Tibial artery (tissue), 4 donors: ENCODE data around the gene KPNA6.
"Not testable (repeated sequence)": the region's sequence is repeated elsewhere in the genome, so short reads cannot be mapped to it uniquely, and the experiment has no call there.

Experiments used
- DNase-seq, 2 donors: peaks; one replicate each; pipeline ENCODE4 v3.0.0-alpha.2; 2019
- H3K27ac ChIP-seq, 2 donors: fragments of 200-600 bp; sonication (generic) in 1 of 2; 1 replicate in 1 of 2; 2 replicates in 1 of 2; pipeline ENCODE4 v1.5.1; 2018 to 2019; ENCODE audit warnings: mild to moderate bottlenecking in 1 of 2
- H3K27me3 ChIP-seq, 2 donors: fragments of 200-600 bp; sonication (generic) in 1 of 2; one replicate each; pipeline versions ENCODE4 v1.5.1 to v1.6.0; 2016 to 2019
- H3K36me3 ChIP-seq, 3 donors: fragments of 200-600 bp; sonication (generic) in 2 of 3; one replicate each; pipeline ENCODE4 v1.5.1; 2016 to 2019; ENCODE audit warnings: mild to moderate bottlenecking in 2 of 3
- H3K4me1 ChIP-seq, 4 donors: fragments of 200-600 bp; sonication (generic) in 2 of 4; 1 replicate in 3 of 4; 2 replicates in 1 of 4; pipeline ENCODE4 v1.5.1; 2016 to 2019
- H3K4me3 ChIP-seq, 2 donors: fragments of 200-600 bp; sonication (generic) in 1 of 2; 1 replicate in 1 of 2; 2 replicates in 1 of 2; pipeline ENCODE4 v1.5.1; 2018 to 2019; ENCODE audit warnings: mild to moderate bottlenecking in 2 of 2
- H3K9me3 ChIP-seq, 3 donors: fragments of 200-600 bp; sonication (generic) in 1 of 3; one replicate each; pipeline ENCODE4 v1.5.1; 2016 to 2019
- CTCF ChIP-seq, 2 experiments: fragments of 200-600 bp in 1 of 2; fragments of 450-650 bp in 1 of 2; IDR thresholded peaks; one replicate each; pipeline ENCODE4 v1.5.1; 2017 to 2019; ENCODE audit warnings: antibody characterized with exemption in 2 of 2, mild to moderate bottlenecking in 1 of 2, moderate library complexity in 1 of 2
- intact Hi-C: fragments of 100-400 bp; cut with DNase I; formaldehyde crosslinking; loops from one replicate; pipeline ENCODE4 v1.15.0; 2023; ENCODE audit warnings: low total_unique reads

The KPNA6 gene

DNA sequence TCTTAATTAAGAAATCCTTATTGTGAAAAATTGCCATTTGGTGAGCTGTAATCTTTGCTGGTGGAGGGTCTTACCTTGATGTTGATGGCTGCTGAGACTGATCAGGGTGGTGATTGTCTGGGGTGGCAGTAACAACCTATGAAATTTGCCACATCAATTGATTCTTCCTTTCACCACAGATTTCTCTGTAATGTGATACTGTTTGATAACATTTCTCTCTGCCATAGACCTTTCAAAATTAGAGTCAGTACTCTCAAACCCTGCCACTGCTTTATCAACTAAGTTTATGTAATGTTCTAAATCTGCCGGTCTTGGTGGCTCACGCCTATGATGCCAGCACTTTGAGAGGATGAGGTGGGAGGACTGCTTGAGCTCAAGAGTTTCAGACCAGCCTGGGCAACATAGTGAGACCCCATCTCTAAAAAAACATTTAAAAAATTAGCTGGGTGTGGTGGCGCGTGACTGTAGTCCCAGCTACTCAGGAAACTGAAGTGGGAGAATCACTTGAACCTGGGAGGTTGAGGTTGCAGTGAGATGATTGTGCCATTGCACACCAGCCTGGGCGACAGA lies 5.0 kb downstream of the KPNA6 start:
- intact Hi-C loops, result no loop called here
- no peaks in the 10 kb centered on the region for H3K9me3 ChIP-seq
- peaks cover 0 to 77% (median 51%) of the 10 kb centered on the region in 4 donors for H3K4me1 ChIP-seq

GRCh38 chr1:32113436-32113835 lies 5.6 kb downstream of the KPNA6 start:
- DNase-seq, H3K4me3 ChIP-seq, H3K9me3 ChIP-seq, H3K27me3 ChIP-seq, H3K36me3 ChIP-seq, H3K27ac ChIP-seq, intact Hi-C loops: not testable (repeated sequence)
- peaks cover 0 to 79% (median 51%) of the 10 kb centered on the region in 4 donors for H3K4me1 ChIP-seq

More for the DNA sequence above, 5.0 kb downstream of the KPNA6 start:
- TF ChIP-seq CTCF (IDR thresholded peaks at IDR 0.05), result no peak
- no peaks in the 10 kb centered on the region for H3K36me3 ChIP-seq
- H3K27ac ChIP-seq, result no peak overlapping the region
- no peaks in the 10 kb centered on the region for H3K27me3 ChIP-seq
- no peak for DNase-seq
- H3K4me3 ChIP-seq, result no peak overlapping the region

GRCh38 chr1:32114420-32114819 lies 6.6 kb downstream of the KPNA6 start:
- TF ChIP-seq CTCF (IDR thresholded peaks at IDR 0.05), result no peak
- DNase-seq, result no peak
- H3K4me3 ChIP-seq, result no peak overlapping the region
- H3K36me3 ChIP-seq, result no peaks in the 10 kb centered on the region
- intact Hi-C loops, result no loop called here
- H3K27ac ChIP-seq, result no peak overlapping the region
- H3K9me3 ChIP-seq, result no peaks in the 10 kb centered on the region
- peaks cover 0 to 79% (median 49%) of the 10 kb centered on the region in 4 donors for H3K4me1 ChIP-seq
- H3K27me3 ChIP-seq, result no peaks in the 10 kb centered on the region

DNA sequence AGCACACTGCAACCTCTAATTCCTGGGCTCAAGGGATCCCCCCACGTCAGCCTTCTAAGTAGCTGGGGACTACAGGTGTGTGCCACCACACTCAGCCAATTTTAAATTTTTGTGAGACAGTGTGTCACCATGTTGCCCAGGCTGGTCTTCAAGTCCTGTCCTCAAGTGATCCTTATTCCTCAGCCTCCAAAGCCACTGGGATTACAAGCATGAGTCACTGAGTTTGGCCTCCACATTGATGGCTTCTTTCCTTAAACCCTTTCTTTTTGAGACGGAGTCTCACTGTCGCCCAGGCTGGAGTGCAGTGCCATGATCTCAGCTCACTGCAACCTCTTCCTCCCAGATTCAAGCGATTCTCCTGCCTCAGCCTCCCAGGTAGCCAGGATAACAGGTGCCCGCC lies 7.6 kb downstream of the KPNA6 start:
- intact Hi-C loops, result no loop called here
- peak overlapping the region; percentile 30 to 49 for H3K27ac ChIP-seq

DNA sequence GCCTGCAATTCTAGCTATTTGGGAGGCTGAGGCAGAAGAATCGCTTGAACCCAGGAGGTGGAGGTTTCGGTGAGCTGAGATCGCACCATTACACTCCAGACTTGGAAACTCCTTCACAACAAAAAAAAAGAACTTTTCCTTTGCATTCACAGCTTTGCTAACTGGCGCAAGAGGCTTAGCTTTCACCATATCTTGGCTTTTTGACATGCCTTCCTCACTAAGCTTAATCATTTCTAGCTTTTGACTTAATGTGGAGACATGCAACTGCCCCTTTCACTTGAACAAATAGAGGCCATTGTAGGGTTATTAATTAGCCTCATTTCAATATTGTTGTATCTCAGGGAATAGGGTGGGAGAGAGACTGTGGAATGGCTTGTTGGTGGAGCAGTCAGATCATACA lies 8.7 kb downstream of the KPNA6 start:
- H3K4me3 ChIP-seq, result no peak overlapping the region
- no peak for DNase-seq
- H3K4me1 ChIP-seq, result peaks cover 0 to 73% (median 33%) of the 10 kb centered on the region in 4 donors
- H3K27me3 ChIP-seq, result no peaks in the 10 kb centered on the region
- H3K27ac ChIP-seq, result peak overlapping the region; percentile 18 to 49
- TF ChIP-seq CTCF (IDR thresholded peaks at IDR 0.05), result no peak
- intact Hi-C loops, result no loop called here
- H3K9me3 ChIP-seq, result no peaks in the 10 kb centered on the region
- H3K36me3 ChIP-seq, result no peaks in the 10 kb centered on the region

More for the DNA sequence above, 7.6 kb downstream of the KPNA6 start:
- H3K4me3 ChIP-seq, result no peak overlapping the region
- DNase-seq, result no peak
- no peaks in the 10 kb centered on the region for H3K27me3 ChIP-seq
- no peak for TF ChIP-seq CTCF (IDR thresholded peaks at IDR 0.05)
- peaks cover 0 to 73% (median 38%) of the 10 kb centered on the region in 4 donors for H3K4me1 ChIP-seq
- H3K9me3 ChIP-seq, result no peaks in the 10 kb centered on the region
- H3K36me3 ChIP-seq, result no peaks in the 10 kb centered on the region

DNA sequence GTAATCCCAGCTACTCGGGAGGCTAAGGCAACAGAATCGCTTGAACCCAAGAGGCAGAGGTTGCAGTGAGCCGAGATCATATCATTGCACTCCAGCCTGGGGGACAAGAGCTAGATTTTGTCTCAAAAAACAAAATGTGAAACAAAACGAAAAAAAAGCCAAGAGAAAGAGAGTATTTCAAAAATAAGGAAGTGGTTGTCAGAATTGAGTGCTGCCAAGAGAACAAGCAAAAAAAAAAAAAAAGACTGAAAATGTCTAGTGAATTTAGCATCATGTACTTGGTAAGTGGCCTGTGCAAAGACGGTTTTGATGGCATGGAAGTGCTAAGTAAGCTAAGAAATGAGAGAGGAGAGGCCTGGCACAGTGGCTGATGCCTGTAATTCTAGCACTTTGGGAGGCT lies 14.3 kb downstream of the KPNA6 start:
- Histone ChIP-seq H3K9me3 (no peaks in the 10 kb centered on the region), H3K36me3 (peaks cover 0 to 4% (median 0%) of the 10 kb centered on the region in 3 donors), H3K27ac (no peak overlapping the region), H3K4me3 (no peak overlapping the region), H3K4me1 (peaks cover 0 to 60% (median 25%) of the 10 kb centered on the region in 4 donors), H3K27me3 (no peaks in the 10 kb centered on the region)
- intact Hi-C loops, result no loop called here
- TF ChIP-seq CTCF (IDR thresholded peaks at IDR 0.05), result no peak
- no peak for DNase-seq

DNA sequence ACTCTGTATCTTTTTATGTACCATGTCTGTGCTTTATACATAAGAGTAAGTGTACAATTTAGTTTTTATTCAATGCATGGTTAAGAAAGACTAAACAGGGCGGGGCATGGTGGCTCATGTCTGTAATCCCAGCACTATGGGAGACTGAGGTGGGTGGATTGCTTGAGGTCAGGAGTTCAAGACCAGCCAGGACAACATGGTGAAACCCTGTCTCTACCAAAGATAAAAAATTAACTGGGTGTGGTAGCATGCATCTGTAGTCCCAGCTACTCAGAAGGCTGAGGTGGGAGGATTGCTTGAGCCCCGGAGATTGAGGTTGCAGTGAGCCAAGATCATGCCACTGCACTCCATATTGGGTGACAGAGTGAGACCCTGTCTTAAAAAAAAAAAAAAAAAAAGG lies 15.5 kb downstream of the KPNA6 start:
- H3K36me3 ChIP-seq, H3K27ac ChIP-seq, H3K9me3 ChIP-seq, H3K27me3 ChIP-seq, intact Hi-C loops, DNase-seq, H3K4me3 ChIP-seq: not testable (repeated sequence)
- H3K4me1 ChIP-seq, result peaks cover 0 to 55% (median 25%) of the 10 kb centered on the region in 4 donors
